ENCODE measurements around the gene ZNF608.

The ZNF608 gene

DNA sequence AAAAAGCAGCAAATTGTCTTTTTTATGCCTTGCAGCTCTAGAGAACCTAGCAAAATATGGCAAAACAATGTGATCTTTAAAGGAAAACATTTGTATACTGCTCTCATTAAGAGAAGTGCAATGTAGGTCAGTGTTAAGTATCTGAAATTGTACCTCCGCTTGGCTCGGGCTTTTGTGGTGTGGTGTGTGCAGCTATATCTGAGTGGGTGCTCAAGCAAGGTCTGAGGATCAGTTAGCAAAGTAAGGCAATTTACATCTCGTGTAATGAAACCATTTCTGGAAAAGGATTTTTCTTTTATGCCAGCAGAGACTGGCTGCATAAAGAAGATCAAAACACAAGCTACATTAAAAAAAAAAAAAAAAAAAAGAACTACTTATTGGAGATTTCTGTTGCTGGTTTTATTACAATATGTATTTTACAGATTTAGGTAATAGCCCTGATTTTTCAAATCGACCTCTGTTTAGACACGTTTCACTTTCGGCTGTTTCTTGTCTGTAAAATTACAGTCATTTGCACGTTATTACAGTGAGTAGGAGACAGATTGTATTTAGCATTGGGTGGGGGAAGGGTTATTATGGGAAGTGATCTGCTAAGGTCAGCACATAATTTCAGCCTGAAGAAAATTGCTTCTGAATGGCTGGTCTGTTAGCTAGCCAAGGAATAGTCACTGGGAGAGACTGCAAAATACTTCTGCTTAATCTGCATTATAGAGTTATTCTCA, 7.9 kb upstream of the ZNF608 start:
- Histone ChIP-seq H3K36me3 (ENCODE audit: control insufficient read depth, insufficient read depth, low read length) (no peaks in the 10 kb centered on the region), H3K9ac (no peak overlapping the region), H3K79me2 (no peaks in the 10 kb centered on the region), H3K27me3 (ENCODE audit: control insufficient read depth, insufficient read depth, low read length) (no peaks in the 10 kb centered on the region), H2AFZ (peak overlapping the region; percentile 63), H3K9me3 (ENCODE audit: control insufficient read depth, low read length) (no peaks in the 10 kb centered on the region), H3K27ac (peak overlapping the region; percentile 24), H3K4me2 (ENCODE audit: low read length) (no peak overlapping the region), H3K4me3 (ENCODE audit: low read depth, low read length) (peak overlapping the region; percentile 0), H3K4me1 (peaks cover 5% of the 10 kb centered on the region)
- TF ChIP-seq, protein P1, sequence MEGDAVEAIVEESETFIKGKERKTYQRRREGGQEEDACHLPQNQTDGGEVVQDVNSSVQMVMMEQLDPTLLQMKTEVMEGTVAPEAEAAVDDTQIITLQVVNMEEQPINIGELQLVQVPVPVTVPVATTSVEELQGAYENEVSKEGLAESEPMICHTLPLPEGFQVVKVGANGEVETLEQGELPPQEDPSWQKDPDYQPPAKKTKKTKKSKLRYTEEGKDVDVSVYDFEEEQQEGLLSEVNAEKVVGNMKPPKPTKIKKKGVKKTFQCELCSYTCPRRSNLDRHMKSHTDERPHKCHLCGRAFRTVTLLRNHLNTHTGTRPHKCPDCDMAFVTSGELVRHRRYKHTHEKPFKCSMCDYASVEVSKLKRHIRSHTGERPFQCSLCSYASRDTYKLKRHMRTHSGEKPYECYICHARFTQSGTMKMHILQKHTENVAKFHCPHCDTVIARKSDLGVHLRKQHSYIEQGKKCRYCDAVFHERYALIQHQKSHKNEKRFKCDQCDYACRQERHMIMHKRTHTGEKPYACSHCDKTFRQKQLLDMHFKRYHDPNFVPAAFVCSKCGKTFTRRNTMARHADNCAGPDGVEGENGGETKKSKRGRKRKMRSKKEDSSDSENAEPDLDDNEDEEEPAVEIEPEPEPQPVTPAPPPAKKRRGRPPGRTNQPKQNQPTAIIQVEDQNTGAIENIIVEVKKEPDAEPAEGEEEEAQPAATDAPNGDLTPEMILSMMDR (IDR thresholded peaks at IDR 0.05) = no peak

DNA sequence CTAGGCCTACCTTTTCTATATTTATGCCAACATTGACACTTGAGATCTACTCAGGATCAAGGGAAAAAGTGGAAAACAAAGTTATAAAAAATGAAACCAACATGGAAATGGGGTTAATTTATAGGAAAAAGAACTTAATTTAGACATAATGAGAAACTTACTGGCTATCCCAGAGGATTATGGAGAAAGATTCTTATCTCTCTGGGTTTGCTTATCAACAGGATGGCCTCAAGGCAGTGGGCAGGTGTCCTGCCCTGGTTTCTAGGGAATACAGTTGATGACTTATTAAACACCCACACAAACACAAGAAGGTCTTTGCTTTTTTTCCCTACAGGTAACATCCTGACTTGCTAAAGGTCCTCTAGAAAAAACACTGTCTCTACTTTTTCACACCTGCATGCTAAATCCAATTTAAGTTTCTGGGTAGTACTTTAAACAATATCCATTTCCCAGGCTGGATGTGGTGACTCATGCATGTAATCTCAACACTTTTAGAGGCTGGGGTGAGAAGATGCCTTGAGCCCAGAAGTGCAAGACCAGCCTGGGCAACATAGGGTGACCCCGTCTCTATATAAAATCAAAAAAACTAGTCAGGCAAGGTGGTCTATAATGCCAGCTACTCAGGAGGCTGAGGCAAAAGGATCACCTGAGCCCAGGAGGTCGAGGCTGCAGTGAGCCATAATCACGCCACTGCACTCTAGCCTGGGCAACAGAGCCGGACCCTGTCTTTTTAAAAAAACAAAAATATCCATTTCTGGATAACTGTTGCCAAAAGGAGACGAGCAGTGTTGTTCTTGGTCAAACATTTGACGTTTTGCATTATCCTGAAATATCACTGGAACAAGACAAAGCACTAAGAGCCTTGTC, 6.6 kb upstream of the ZNF608 start:
- H3K9ac ChIP-seq = no peak overlapping the region
- no peak overlapping the region for H3K27ac ChIP-seq
- H3K36me3 ChIP-seq (ENCODE audit: control insufficient read depth, insufficient read depth, low read length) = no peaks in the 10 kb centered on the region
- H3K4me1 ChIP-seq = peaks cover 5% of the 10 kb centered on the region
- no peaks in the 10 kb centered on the region for H3K79me2 ChIP-seq
- no peaks in the 10 kb centered on the region for H3K9me3 ChIP-seq (ENCODE audit: control insufficient read depth, low read length)
- TF ChIP-seq, protein P1 (IDR thresholded peaks at IDR 0.05) = no peak
- H3K27me3 ChIP-seq (ENCODE audit: control insufficient read depth, insufficient read depth, low read length) = no peaks in the 10 kb centered on the region
- H3K4me2 ChIP-seq (ENCODE audit: low read length) = no peak overlapping the region
- H3K4me3 ChIP-seq (ENCODE audit: low read depth, low read length) = no peak overlapping the region
- H2AFZ ChIP-seq = no peak overlapping the region

DNA sequence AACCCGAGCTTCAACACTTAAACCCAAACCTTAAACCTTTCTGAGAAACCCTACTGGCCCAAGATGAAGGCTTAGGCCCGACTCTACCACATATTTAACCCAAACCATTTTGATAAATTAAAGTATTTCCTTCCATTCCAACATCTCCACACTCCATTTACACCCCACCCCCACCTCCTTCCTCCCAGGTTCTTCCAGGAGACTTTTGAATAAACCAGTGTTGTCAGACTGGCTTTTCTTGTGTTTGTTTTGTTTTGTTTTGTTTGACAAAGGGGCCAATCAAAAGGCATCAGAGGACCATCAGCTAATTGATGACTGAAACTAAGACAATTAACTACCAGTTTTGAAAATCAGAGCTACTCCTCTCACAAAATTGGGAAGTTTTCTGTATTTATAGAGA, 4.6 kb upstream of the ZNF608 start:
- H3K9me3 ChIP-seq (ENCODE audit: control insufficient read depth, low read length) = no peaks in the 10 kb centered on the region
- no peaks in the 10 kb centered on the region for H3K36me3 ChIP-seq (ENCODE audit: control insufficient read depth, insufficient read depth, low read length)
- no peak overlapping the region for H3K27ac ChIP-seq
- no peak overlapping the region for H3K9ac ChIP-seq
- no peaks in the 10 kb centered on the region for H3K79me2 ChIP-seq
- H3K4me3 ChIP-seq (ENCODE audit: low read depth, low read length) = no peak overlapping the region
- TF ChIP-seq, protein P1 (IDR thresholded peaks at IDR 0.05) = no peak
- H3K27me3 ChIP-seq (ENCODE audit: control insufficient read depth, insufficient read depth, low read length) = no peaks in the 10 kb centered on the region
- no peak overlapping the region for H3K4me2 ChIP-seq (ENCODE audit: low read length)
- peak overlapping the region; percentile 17 for H2AFZ ChIP-seq
- H3K4me1 ChIP-seq = peaks cover 5% of the 10 kb centered on the region

DNA sequence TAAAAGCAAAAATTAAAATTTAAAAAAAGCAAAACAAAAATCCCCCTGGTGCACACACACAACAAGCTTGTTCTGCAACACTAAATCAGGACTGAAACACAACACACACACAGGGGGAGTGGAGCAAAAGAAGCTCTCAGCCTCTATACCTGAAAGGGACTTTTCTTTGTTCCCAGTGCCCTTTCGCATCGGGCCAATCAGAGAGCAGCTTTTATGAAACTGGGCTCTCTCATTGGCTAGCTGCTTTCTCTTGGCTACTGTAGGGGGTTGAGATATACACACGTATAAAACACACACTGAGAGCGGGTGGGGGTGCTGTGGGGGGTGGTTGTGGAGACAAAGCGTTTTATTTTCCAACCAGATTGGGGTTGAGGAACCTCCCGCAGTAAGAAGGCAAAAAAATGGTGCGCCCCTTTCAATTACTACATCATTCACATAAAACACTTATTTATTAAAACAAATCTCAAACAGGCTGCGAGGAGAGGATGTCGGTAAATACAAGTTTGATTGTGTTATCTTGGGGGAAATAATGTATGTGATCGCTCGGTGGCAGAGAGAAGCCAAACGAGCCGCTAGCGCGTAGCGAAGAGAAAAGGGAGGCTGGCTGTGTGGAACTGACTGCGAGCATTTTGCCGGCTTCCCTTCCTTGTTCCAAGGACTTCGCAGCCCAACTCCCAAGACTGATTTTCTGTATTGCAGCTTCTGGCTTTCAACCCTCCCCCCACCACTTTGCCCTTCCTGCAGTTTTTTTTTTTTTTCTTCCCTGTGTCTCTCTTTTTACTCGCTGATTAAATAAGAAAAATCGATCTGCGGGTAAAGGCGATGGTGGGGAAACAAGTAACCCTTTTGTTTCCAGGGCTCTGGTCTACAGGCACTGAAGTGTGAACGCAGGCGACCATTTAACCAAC, 2.5 kb upstream of the ZNF608 start:
- Histone ChIP-seq H3K4me2 (ENCODE audit: low read length) (peak overlapping the region; percentile 96), H3K4me1 (no peaks in the 10 kb centered on the region), H3K9me3 (ENCODE audit: control insufficient read depth, low read length) (no peaks in the 10 kb centered on the region), H3K79me2 (no peaks in the 10 kb centered on the region), H3K4me3 (ENCODE audit: low read depth, low read length) (peak overlapping the region; percentile 84), H3K27me3 (ENCODE audit: control insufficient read depth, insufficient read depth, low read length) (no peaks in the 10 kb centered on the region), H3K27ac (peak overlapping the region; percentile 98), H3K36me3 (ENCODE audit: control insufficient read depth, insufficient read depth, low read length) (no peaks in the 10 kb centered on the region), H3K9ac (peak overlapping the region; percentile 64), H2AFZ (peak overlapping the region; percentile 75)
- TF ChIP-seq, protein P1 (IDR thresholded peaks at IDR 0.05) = no peak

All from parathyroid adenoma (tissue), 2 donors.